ENCODE data around the gene ZDHHC3.

The ZDHHC3 gene

DNA sequence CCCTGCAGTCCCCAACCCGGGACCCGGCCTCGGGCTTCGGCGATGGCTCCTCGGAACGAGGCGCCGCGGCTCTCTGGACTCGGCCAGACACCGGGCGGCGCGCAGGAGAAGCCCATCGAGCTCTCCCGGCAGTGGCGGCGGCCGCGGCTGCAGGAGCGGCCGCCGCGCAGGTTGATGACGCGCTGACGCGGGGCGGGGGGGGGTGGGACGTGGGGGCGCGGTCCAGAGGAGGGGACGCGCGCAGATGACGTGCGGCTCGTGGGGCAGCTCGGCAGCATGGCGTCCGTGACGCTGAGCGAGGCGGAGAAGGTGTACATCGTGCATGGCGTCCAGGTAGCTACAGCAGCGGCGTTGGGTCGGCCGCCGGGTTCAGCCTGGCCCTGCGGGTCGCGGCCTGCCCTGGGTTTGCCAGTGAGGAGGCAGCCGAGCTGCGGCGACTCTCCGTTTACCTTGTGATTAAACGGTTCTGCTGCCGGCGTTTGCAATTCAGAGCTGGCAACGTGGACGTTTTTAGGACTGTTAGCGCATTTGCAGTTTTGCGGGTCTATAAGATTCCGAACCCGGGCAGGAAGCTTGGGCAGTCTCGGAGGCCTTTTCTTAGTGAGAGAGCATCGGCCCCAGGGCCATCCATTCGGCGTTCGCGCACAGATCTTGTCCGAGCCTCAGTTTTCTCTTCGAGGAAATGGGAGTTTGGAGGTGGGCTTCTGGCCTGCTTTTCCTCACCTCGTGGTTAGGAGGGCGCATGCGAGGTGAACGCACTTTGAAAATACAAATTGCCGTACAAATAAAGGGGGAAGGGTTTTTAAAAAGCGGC is at the start of gene ZDHHC3, which contains the start of gene EXOSC7:
Gene ZDHHC3, minus strand, starts transcription at position 173 of the 814 bp plus-strand sequence. CDS start 16,738 bp downstream, outside the sequence.
Gene EXOSC7, plus strand, starts transcription at position 243 of the 814 bp plus-strand sequence. Its CDS starts 34 bp downstream, at position 277.
- no peak for DNase-seq

DNA sequence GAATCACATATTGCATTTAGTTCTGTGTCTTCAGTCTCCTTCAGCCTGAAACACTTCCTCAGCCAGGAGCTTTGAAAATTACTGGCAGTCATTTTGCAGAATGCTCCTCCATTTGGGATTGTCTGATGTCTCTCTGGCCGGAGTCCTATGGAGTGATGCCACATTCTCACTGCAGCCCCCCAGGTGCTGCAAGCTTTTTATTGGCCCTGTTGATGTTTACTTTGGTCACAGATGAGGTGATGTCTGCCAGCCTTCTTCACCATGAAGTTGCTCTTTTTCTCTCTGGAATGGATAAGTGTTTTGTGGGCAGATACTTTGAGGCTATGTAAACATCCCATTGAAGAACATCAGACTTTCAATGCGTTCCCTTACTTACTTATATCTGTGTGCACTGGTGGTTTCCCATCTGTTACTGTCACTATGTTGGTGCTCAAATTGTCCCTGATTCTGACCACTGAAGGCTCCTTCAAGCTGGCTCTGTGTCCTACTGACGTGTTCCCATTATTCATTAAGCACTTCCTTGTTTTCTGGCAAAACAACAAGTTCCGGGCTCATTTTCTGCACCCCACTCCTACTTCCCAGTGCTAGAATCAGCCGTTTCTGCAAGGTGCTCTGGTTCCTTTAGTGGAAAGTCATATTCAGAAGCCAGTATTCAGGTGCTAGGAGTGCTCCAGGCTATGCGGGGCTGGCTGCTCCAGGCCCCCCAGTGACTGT is 48.7 kb upstream of the ZDHHC3 start:
- no peak for DNase-seq

DNA sequence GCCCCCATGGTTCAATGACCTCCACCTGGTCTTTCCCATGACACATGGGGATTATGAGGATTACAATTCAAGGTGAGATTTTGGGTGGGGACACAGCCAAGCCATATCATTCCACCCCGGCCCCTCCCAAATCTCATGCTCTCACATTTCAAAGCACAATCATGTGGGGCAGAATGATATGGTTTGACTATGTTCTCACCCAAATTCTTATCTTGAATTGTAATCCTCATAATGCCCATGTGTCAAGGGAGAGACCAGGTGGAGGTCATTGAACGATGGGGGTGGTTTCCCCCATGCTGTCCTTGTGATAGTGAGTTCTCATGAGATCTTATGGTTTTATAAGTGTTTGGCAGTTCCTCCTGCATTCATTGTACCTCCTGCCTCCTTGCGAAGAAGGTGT is 47.7 kb upstream of the ZDHHC3 start:
- DNase-seq = no peak

DNA sequence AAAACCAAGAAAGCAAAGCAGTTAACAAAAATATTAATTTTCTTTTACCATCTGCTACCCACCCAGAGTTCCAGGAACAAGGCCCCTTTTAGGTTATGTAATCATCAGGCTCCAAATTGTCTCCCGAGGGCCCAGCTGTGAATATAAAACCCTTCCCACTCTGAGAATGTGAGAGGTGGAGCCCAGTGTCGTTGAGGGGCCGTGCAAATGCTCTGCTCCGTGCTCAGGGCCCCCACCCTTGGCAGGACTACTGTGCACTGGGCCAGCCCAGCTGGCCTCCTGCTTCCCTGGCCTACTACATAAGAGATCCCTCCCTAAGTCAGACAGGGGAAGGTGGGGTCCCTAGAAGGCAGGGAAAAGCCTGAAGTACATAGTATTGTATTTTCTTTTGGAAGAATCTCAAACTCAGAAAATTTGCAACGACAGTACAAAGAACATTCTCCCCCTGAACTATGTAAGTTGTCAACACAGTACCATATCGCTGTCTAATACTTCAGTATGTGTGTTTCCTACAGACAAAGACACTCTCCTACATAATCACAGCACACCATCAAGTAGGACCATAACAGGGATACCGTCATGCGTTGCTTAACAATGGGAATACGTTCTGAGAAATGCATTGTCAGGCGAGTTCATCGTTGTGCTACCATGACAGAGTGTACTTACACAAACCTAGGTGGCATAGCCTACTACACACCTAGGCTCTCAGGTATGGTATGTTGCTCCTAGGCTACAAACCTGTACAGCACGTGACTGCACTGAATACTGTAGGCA is 45.7 kb upstream of the ZDHHC3 start:
- DNase-seq = no peak

DNA sequence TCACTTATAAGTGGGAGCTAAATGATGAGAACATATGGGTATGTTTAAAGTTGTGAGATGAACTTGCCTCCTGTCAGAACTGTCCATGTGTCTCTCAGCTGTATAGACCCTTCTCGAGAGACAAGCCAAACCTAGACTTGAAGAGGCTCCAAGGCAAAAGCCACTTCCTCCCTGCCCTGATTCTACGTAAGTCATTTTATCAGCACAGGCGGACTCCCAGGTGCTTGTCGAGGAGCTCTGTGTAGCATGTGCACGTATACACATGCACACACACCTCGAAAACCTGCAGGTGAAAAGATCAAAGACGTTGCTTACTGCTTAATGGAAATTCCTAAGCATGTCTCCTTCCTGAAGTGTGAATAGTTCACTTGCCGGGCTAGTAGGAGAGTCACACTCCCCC is 44.6 kb upstream of the ZDHHC3 start:
- no peak for DNase-seq

DNA sequence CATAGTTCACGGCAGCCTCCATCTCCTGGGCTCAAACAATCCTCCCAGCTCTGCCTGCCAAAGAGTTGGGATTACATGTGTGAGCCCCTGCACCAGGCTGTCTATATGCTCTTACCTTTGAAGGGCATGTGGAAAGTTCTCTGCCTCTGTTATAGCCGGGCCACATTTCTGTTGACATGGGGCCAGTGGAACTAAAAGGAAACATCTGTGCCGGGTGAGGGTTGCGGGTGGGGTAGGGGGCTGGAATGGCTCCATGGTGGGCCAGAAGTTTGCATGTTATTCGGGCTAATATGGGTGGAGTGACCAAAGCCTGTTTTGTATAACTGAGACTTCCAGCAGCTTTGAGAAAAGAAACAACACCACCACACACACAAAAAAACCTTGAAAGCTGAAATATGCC is 41.8 kb upstream of the ZDHHC3 start:
- DNase-seq = no peak

- DNase-seq = no peak
Observed at GRCh38 chr3:45016916-45017315, 40.9 kb upstream of the ZDHHC3 start.

DNA sequence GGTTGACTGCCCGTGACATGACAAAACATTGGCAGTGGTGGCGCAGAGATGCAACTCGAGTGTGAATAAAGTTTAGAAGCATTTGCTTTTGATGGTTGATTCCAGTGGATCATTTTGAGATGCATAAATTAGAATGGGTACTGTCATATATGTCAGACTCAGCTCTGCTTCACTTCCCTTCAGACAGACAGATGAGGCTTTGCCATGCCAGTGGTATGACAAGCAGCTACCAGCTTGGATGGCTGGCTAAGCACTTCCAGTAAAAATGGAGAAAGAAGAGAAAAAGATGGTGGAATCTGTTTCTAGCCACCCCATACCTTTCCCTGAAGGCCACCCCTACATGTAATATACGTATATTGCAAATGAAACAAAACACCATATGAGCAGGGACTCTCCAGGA is 36.6 kb upstream of the ZDHHC3 start:
- no peak for DNase-seq

DNA sequence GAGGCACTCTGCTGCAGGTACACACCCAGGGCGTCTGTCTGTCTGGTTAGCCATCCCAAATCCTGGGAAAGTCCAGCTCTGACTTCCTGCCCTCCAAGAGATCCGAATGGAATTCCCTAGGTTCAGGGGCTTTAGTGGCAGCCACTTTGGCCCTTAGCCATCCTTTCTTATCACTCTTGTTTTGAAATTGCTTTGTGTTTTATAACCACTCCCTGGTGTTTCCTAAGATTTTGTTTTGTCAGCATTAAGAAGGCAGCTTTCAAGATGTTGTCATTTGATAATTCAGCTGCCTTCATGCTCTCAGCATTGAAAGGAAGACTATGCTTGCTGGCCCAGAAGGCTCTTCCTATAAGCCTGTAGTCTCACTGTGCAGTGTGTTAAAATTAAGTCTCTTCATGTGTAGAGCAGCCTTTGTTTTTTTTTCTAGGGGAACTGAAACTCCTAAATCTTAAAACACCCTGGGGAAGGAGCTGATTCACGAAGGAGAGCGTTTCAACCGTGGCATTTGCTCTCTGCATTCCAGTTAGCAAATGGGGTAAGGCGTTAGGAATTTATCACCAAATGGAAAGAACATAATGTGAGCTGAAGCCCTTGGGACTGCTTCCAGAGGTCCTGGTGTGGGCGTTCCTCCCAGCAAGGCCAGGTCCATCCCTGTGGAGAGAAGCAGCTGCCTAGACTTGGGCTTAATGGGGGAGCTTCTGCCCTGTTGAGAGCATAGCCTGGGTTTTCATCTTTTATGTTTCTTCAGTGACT is 36.0 kb upstream of the ZDHHC3 start:
- DNase-seq = no peak

- no peak for DNase-seq
Observed at GRCh38 chr3:45010811-45011333, 34.9 kb upstream of the ZDHHC3 start.

DNA sequence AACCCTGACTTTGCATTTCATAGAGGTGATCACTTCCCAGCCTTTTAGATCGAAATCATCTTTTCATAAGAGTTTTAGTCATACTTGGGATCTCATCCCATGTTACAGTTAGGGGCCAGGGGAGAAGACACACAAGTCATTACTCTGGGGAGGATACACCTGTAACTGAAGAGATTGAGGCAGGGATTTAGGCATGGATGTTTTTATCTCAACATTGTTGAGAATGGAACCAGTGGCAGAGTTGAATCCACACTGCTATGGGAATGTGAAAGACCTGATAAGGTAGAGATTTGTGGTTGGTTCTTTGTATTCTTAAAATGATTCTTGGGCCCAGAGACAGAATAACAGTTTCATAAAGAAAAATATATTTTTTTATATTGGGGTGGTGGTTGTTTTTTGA is 33.9 kb upstream of the ZDHHC3 start:
- no peak for DNase-seq

GRCh38 chr3:45008117-45008516 is 32.1 kb upstream of the ZDHHC3 start:
- no peak for DNase-seq

GRCh38 chr3:45007091-45007490 is 31.1 kb upstream of the ZDHHC3 start:
- DNase-seq = no peak

DNA sequence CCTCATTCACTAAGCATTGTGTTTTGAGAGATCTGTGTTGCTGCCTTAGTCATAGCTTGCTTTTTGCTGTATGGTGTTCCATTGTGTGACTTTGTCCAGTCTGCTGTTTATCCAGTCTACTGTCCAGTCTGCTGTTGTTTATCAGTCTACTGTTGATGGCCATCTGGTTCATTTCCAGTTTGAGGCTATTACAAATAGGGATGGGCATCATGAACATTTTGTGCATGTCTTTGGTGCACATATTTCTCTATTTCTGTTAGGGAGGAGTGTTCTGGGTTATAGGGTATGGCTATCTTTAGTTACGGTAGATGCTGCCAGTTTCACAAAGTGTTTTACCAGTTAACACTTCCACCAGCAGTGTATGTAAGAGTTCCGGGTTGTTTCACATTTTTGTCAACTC is 27.9 kb upstream of the ZDHHC3 start:
- no peak for DNase-seq

GRCh38 chr3:45003406-45003805 is 27.4 kb upstream of the ZDHHC3 start:
- no peak for DNase-seq

DNA sequence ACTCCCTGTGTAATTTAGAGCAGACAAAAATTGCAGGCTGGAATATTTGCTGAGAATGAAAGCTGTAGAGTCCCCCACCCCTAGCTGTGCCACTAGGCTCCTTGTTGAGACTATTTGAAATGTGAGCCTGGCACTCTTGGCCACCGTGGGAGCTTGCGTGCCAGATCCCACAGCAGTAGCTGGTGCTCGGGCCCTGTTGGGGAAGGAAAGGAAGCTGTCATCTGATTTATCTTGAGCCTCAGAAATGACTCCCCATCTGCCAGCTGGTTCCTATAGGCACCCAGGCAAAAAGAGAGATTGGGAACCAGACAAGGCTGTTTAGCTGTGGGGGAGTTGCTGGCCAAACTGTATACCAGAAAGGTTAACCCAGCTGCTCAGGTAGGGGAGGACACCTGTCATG is 26.7 kb upstream of the ZDHHC3 start:
- no peak for DNase-seq

GRCh38 chr3:45002139-45002660 is 26.2 kb upstream of the ZDHHC3 start:
- no peak for DNase-seq

- DNase-seq = no peak
Observed at GRCh38 chr3:45001738-45002137, 25.8 kb upstream of the ZDHHC3 start.

DNA sequence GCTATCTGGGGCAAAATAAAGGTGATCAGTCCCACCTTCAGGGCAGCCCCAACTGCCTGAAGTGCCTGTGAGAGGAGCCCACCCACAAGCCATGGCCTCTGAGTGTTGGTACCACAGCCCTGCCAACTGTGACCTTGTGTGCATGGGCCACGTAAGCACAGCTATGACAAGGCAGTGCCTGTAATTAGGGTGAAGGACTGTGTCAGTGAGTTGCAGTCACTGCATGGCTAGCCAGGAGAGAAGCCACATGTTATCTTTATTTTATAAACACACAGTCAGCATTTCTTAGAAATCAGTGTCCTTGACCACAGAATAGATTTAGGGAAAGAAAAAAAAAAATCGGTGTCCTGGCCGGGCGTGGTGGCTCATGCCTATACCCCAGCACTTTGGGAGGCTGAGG is 24.8 kb upstream of the ZDHHC3 start:
- DNase-seq = no peak

DNA sequence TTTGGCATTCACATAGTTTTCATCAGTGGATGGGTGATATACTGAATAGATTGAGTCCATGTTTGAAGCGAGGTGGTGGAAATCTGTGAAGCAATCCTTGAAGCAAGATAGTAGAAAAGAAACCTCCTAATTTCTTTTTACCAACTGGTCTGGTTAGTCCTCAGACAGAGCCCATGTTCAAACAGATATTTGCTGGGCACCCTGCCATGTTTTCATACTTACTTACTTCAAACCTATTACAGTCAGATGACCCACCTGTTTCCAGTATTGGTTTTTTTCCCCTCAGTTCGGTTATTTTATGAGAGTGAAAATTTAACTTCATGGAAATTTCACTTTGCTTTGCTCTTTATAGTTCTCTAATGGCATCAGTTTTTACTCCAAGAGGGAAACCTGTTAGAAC is 23.8 kb upstream of the ZDHHC3 start:
- DNase-seq = no peak

GRCh38 chr3:44996556-44996969 is 20.6 kb upstream of the ZDHHC3 start:
- no peak for DNase-seq

DNA sequence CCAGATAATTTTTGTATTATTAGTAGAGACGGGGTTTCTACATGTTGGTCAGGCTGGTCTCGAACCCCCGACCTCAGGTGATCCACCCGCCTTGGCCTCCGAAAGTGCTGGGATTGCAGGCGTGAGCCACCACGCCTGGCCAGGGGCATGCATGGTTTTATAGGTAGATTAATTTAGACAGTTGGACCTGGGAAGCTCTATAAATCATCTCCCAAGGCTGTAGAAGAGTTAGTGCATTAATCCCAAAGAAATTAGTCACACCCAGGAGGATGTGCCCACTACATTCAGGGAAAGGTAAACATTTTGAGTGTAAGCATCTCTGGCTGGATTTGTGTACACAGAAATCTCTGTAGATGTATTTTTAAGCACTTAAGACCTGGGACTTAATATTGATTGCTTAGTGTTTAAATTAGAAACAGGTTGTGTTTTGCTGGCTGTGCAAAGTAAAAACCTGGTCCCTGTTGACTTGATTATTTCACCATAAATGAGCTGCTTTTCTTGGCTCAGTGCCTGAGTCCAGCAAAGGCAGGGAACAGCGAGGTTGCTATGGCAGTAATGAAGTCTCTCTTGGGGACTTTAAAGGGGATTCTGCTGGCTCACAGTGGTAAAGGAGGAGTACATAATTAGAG is 19.3 kb upstream of the ZDHHC3 start:
- peak; percentile 3 for DNase-seq
